K562 treated with DMSO at 1 percent for 48 hours (cell line): Measurements from ENCODE around the gene ZNF44. TPM values are rescaled to one million over a fixed set of nuclear protein-coding genes. Genes with fewer than 3 reads are reported as not detected.

Experiments used
- total RNA-seq: library from RNA; unstranded; fragments of 300-600 nt; gene quantifications from 2 replicates; pipeline ENCODE4 v1.2.3, GENCODE V29; 2022; ENCODE audit warnings: low replicate concordance; ENCODE audit errors: extremely low read depth

ZNF44 gene
- not detected in 2 replicates for total RNA-seq

DNA sequence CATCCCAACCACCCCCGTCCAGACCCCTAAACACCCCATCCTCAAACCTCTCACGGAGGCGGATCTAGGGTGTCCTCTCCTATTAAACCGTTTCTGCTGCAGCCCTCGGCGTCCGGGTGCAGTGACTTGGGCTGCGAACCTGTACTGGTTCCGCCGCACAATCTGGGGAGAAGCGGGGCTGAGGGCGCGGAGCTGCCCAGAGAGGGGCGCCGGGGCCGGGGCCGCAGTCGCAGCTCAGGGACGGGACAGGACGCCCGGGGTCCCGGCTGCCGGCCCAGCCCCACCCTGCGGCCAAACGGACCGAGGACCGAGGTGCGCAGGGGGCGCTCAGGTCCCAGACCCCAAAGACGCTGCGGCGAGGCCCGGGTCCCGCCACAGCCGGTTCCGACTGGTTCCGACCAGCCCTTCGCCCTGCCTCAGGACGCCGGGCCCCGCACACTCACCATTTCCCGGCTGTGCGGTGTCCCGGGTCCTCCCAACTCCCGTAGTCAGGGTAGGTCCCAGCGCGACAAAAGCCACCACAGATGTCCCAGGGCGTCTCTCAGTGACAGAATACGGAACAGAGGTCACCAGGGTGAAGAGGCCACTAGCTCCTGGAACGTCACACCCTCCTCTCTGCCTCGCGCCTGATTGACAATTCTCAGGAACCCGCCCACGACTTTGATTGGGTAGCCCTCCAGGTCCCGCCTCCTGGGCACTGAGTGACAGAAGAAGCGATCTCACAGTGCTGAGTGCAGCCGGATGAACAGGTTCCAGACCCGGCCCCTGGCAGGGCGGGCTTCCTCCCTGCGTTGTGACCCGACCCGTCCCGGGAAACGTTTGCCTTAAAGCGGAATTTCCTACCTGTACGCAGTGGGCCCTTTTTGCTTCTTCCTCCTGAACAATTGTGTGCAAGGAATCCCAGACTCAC, at the start of gene ZNF44:
Gene ZNF44, minus strand, starts transcription at position 635 of the 910 bp plus-strand sequence. Its CDS starts 189 bp downstream, at position 446.

DNA sequence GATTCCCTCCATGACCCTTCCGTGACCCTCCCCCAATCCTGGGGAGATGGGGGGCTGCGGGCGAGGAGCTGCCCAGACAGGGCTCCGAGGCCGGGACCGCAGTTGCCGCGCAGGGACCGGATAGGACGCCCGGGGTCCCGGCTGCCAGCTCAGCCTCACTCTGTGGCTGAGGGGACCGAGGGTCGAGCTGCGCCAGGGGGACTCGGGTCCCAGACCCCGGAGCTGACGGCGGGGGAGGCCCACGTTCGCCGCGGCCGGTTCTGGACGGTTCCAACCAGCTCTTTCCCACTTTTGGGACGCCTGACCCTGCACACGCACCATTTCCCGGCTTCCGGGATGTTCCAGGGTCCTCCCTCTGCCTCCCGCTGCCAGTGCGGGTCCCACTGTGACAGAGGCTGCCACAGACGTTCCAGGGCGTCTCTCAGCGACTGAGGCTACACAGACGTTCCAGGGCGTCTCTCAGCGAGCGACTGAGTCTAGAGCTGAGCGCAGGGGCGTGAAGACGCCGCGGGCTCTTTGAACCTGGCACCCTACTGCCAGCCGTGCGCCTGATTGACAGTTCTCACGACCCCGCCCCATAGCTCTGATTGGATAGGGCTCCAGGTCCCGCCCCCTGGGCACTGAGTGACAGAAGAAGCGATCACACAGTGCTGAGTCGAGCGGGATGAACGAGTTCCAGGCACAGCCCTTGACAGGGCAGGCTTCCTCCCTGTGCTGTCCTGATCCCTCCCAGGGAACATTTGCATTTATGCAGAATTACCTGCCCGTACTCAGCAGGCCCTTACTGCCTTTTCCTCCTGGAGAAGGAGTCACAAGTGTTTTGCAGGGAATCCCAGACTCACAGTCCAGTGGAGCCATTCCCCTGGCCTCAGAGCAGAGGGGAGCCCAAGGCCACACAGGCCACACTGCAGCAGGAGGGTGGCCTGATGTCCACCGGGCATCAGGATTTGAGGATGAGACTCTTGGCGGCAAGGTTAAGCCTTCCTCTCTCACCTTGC, 38.8 kb upstream of the ZNF44 start, which contains the start of gene ZNF563:
Gene ZNF563, minus strand, starts transcription at position 472 of the 998 bp plus-strand sequence. Its CDS starts 151 bp downstream, at position 321.

Other genes with a start within 250 kb of the ZNF44 start
- gene ZNF878, start 241.9 kb downstream of the ZNF44 start, total RNA-seq, result not detected in 2 replicates
- gene ZNF844, start 230.2 kb downstream of the ZNF44 start, total RNA-seq, result not detected in 2 replicates
- not detected in 2 replicates for gene ZNF20, start 154.5 kb downstream of the ZNF44 start, total RNA-seq
- gene ZNF625, start 138.1 kb downstream of the ZNF44 start, total RNA-seq, result not detected in 2 replicates
- gene ZNF136, start 131.8 kb downstream of the ZNF44 start, total RNA-seq, result not detected in 2 replicates
- gene ZNF563, start 38.8 kb upstream of the ZNF44 start, total RNA-seq, result not detected in 2 replicates
- not detected in 2 replicates for gene ZNF442, start 70.8 kb upstream of the ZNF44 start, total RNA-seq
- not detected in 2 replicates for gene ZNF799, start 106.4 kb upstream of the ZNF44 start, total RNA-seq
- not detected in 2 replicates for gene ZNF443, start 146.1 kb upstream of the ZNF44 start, total RNA-seq
- not detected in 2 replicates for gene ZNF709, start 189.9 kb upstream of the ZNF44 start, total RNA-seq